ENCODE data around the gene SEPTIN2. TPM values are rescaled to one million over a fixed set of nuclear protein-coding genes. Genes with fewer than 3 reads are reported as not detected.
A peak's percentile ranks its signal among the peaks of the same experiment; 100 is the strongest.

The SEPTIN2 gene
- total RNA-seq, 1 donor, result 577 TPM

- no peak for DNase-seq (ENCODE audit: low read depth)
- no peak for TF ChIP-seq CTCF (IDR thresholded peaks at IDR 0.05; ENCODE audit: insufficient read depth, low read depth, low read length)
These were observed 8.7 kb upstream of the SEPTIN2 start for GRCh38 chr2:241307055-241307454.

GRCh38 chr2:241308267-241308666, 7.5 kb upstream of the SEPTIN2 start:
- no peak overlapping the region for H3K4me3 ChIP-seq (ENCODE audit: low read depth, low read length)
- no peak for DNase-seq (ENCODE audit: low read depth)

More at GRCh38 chr2:241307055-241307454, 8.7 kb upstream of the SEPTIN2 start:
- H3K4me3 ChIP-seq (ENCODE audit: low read depth, low read length), result no peak overlapping the region

GRCh38 chr2:241308832-241309500, 6.8 kb upstream of the SEPTIN2 start:
- no peak overlapping the region for H3K4me3 ChIP-seq (ENCODE audit: low read depth, low read length)
- DNase-seq (ENCODE audit: low read depth), result no peak
- TF ChIP-seq CTCF (IDR thresholded peaks at IDR 0.05; ENCODE audit: insufficient read depth, low read depth, low read length), result no peak

More at GRCh38 chr2:241308267-241308666, 7.5 kb upstream of the SEPTIN2 start:
- TF ChIP-seq CTCF (IDR thresholded peaks at IDR 0.05; ENCODE audit: insufficient read depth, low read depth, low read length), result no peak

GRCh38 chr2:241309684-241310117, 6.0 kb upstream of the SEPTIN2 start:
- no peak for TF ChIP-seq CTCF (IDR thresholded peaks at IDR 0.05; ENCODE audit: insufficient read depth, low read depth, low read length)
- DNase-seq (ENCODE audit: low read depth), result peak; percentile 50

GRCh38 chr2:241310917-241311566, 4.7 kb upstream of the SEPTIN2 start:
- no peak overlapping the region for H3K4me3 ChIP-seq (ENCODE audit: low read depth, low read length)
- DNase-seq (ENCODE audit: low read depth), result no peak
- TF ChIP-seq CTCF (IDR thresholded peaks at IDR 0.05; ENCODE audit: insufficient read depth, low read depth, low read length), result no peak

More at GRCh38 chr2:241309684-241310117, 6.0 kb upstream of the SEPTIN2 start:
- no peak overlapping the region for H3K4me3 ChIP-seq (ENCODE audit: low read depth, low read length)

GRCh38 chr2:241312082-241312481, 3.6 kb upstream of the SEPTIN2 start:
- peak; percentile 83 for DNase-seq (ENCODE audit: low read depth)
- no peak overlapping the region for H3K4me3 ChIP-seq (ENCODE audit: low read depth, low read length)
- TF ChIP-seq CTCF (IDR thresholded peaks at IDR 0.05; ENCODE audit: insufficient read depth, low read depth, low read length), result no peak

Measured in fibroblast of villous mesenchyme (primary cell).